ENCODE data around the gene PKD2.

The PKD2 gene

DNA sequence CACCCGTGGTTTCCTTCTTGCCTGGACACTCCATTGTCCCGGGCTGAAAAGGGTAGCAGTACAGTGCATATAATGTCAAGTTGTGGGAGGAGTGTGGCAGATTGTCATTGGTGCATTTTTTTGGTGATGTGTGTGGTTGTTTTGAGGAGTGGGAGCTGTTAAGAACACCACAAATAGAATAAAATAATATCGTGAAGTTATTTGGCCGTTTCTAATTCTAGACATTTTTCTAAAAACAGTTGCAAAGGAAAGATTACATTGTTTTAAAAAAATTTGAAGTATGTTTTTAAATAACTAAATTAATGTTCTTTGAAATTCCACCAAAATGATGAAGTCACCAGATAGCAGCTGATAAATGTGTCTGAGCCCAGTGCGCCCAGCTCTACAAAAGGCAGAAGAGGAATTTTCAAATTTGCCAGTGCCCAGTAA is 1.3 kb downstream of the PKD2 start:
- H3K4me3 ChIP-seq (ENCODE audit: low read depth, low read length) = peak overlapping the region; percentile 87
- TF ChIP-seq, protein P1, sequence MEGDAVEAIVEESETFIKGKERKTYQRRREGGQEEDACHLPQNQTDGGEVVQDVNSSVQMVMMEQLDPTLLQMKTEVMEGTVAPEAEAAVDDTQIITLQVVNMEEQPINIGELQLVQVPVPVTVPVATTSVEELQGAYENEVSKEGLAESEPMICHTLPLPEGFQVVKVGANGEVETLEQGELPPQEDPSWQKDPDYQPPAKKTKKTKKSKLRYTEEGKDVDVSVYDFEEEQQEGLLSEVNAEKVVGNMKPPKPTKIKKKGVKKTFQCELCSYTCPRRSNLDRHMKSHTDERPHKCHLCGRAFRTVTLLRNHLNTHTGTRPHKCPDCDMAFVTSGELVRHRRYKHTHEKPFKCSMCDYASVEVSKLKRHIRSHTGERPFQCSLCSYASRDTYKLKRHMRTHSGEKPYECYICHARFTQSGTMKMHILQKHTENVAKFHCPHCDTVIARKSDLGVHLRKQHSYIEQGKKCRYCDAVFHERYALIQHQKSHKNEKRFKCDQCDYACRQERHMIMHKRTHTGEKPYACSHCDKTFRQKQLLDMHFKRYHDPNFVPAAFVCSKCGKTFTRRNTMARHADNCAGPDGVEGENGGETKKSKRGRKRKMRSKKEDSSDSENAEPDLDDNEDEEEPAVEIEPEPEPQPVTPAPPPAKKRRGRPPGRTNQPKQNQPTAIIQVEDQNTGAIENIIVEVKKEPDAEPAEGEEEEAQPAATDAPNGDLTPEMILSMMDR (IDR thresholded peaks at IDR 0.05; ENCODE audit: insufficient read depth, low read depth, low read length, missing control alignments) = no peak
- DNase-seq (ENCODE audit: low read depth) = peak; percentile 36

DNA sequence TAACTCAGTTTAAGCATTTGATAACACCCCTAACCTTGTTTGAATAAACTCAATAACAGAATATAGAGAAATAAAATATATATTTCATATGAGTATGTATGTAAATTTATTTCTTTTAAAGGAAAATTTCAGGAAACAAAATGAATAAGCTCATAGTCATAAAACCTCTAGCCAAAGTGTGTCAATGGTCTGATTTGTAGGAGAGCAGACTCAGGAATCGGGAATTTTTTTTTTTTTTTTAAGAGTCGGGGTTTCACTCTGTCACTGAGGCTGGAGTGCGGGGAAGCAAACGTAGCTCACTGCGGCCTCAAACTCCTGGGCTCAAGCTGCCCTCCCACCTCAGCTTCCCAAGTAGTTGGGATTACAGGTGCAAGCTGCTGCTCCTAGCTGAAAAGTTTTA is 2.4 kb downstream of the PKD2 start:
- no peak for DNase-seq (ENCODE audit: low read depth)
- H3K4me3 ChIP-seq (ENCODE audit: low read depth, low read length) = no peak overlapping the region

DNA sequence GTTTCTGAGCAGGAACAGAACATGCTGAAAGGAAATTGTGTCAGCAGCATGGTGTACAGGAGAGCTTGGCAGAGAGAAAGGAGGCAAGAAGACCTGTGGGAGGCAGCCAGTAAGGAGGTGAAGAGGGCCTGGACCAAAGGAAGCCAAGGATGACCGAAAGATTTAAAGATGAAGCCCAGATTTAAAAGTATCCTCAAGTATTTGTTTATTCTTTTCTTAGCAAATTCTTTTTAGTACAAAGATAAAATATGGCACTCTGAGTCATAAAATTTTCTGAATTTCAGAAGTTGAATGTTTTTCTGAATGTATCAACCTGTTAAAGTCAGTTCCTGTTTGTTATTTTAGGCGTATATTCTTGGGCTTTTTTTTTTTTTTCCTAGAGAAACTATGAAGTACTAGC is 3.5 kb downstream of the PKD2 start:
- DNase-seq (ENCODE audit: low read depth) = no peak
- TF ChIP-seq, protein P1 (IDR thresholded peaks at IDR 0.05; ENCODE audit: insufficient read depth, low read depth, low read length, missing control alignments) = no peak
- H3K4me3 ChIP-seq (ENCODE audit: low read depth, low read length) = no peak overlapping the region

More for the DNA sequence above, 2.4 kb downstream of the PKD2 start:
- TF ChIP-seq, protein P1 (IDR thresholded peaks at IDR 0.05; ENCODE audit: insufficient read depth, low read depth, low read length, missing control alignments) = no peak

DNA sequence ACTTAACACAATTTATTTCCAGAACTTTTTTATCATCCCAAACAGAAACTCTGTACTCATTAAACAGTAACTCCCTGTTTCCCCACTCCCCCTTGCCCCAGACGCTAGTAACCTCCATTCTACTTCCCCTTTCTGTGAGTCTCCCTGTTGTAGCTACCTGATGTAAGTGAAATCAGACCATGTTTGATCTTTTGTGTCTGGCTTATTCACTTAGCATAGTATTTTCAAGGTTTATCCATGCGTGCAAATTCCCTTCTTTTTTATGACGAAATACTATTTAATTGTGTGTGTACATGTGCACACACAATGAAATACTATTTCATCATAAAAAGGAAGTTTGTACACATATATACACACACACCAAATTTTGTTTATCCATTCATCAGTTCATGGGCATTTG is 5.2 kb downstream of the PKD2 start:
- DNase-seq (ENCODE audit: low read depth) = peak; percentile 20
- no peak overlapping the region for H3K4me3 ChIP-seq (ENCODE audit: low read depth, low read length)

DNA sequence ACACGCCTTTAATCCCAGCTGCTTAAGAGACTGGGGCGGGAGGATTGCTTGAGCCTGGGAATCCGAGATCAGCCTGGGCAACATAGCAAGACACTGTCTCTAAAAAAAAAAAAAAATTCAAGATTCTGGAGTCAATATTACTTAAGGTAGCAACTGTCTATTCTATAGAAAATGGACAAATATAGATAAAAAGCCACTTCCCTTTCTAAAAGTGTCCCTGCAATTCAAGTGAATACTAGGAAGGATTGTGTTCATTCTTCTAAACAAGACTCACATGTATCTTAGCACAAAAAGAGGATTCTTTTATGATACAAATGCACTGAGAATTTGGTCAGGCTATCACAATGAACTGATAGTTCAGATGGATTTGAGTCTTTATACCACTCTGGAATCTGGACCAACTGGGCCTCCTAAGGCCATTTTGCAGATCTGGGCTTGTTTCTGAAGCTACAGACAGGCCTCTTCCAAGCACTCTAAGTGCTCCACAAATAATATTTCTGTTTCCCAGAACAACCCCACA is 7.0 kb downstream of the PKD2 start:
- TF ChIP-seq, protein P1 (IDR thresholded peaks at IDR 0.05; ENCODE audit: insufficient read depth, low read depth, low read length, missing control alignments) = no peak
- no peak for DNase-seq (ENCODE audit: low read depth)
- no peak overlapping the region for H3K4me3 ChIP-seq (ENCODE audit: low read depth, low read length)

More for the DNA sequence above, 5.2 kb downstream of the PKD2 start:
- TF ChIP-seq, protein P1 (IDR thresholded peaks at IDR 0.05; ENCODE audit: insufficient read depth, low read depth, low read length, missing control alignments) = no peak

DNA sequence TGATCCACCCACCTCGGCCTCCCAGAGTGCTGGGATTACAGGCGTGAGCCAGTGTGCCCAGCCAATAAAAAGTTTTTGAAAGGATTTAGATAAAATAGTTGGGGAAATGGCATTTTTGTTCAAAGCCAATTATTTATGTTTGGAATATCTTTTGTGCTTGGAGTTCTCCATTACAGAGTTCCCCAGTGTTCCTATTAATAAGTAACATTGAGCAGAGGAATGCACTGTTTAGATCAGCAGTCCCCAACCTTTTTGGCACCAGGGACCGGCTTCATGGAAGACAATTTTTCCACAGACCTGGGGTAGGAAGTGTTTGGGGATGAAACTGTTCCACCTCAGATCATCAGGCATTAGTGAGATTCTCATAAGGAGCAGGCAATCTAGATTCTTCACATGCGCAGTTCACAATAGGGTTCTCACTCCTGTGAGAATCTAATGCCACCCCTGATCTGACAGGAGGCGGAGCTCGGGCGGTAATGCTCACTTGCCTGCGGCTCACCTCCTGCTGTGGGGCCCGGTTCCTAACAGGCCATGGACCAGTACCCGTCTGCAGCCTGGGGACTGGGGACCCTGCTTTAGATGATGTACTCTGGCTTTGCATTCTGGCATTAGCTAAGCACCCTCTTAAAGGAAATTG is 8.3 kb downstream of the PKD2 start:
- no peak for DNase-seq (ENCODE audit: low read depth)

More for the DNA sequence above, 8.3 kb downstream of the PKD2 start:
- TF ChIP-seq, protein P1 (IDR thresholded peaks at IDR 0.05; ENCODE audit: insufficient read depth, low read depth, low read length, missing control alignments) = no peak
- no peak overlapping the region for H3K4me3 ChIP-seq (ENCODE audit: low read depth, low read length)

All from GM12865 (cell line).